Stomach (tissue), 19 donors: ENCODE data around the gene HHIPL1. TPM values are rescaled to one million over a fixed set of nuclear protein-coding genes. Genes with fewer than 3 reads are reported as not detected.

ENCODE experiments used
- DNase-seq, 2 donors: peaks; one replicate each; pipeline versions ENCODE4 v3.0.0 to v3.0.0-alpha.2; 2013 to 2019
- H3K27ac ChIP-seq, 5 donors: fragments of 200-600 bp in 4 of 5; sonication (generic) in 4 of 5; one replicate each; pipeline ENCODE4 v1.5.1; 2013 to 2019; ENCODE audit warnings: mild to moderate bottlenecking in 1 of 5, moderate library complexity in 1 of 5
- H3K27me3 ChIP-seq, 3 donors: fragments of 200-600 bp; sonication (generic); one replicate each; pipeline ENCODE4 v1.5.1; 2017 to 2019; ENCODE audit warnings: mixed run types in 1 of 3
- H3K36me3 ChIP-seq, 4 donors: fragments of 200-600 bp; sonication (generic); 1 replicate in 3 of 4; 2 replicates in 1 of 4; pipeline ENCODE4 v1.5.1; 2016 to 2019
- H3K4me1 ChIP-seq, 4 donors: fragments of 200-600 bp; sonication (generic); one replicate each; pipeline ENCODE4 v1.5.1; 2016 to 2019
- H3K4me3 ChIP-seq, 4 donors: fragments of 200-600 bp; sonication (generic) in 3 of 4; one replicate each; pipeline ENCODE4 v1.5.1; 2016 to 2019; ENCODE audit warnings: mild to moderate bottlenecking in 1 of 4
- H3K9me3 ChIP-seq, 4 donors: fragments of 200-600 bp; sonication (generic); one replicate each; pipeline ENCODE4 v1.5.1; 2016 to 2019
- CTCF ChIP-seq, 7 experiments: fragments of 450-650 bp in 4 of 7; fragments of 200-600 bp in 3 of 7; sonication (generic) in 3 of 7; IDR thresholded peaks; one replicate each; pipeline ENCODE4 v1.5.1; 2016 to 2019; ENCODE audit warnings: antibody characterized with exemption in 7 of 7, control low read depth in 2 of 7, mild to moderate bottlenecking in 1 of 7
- EP300 ChIP-seq: sonication (generic); formaldehyde crosslinking; IDR thresholded peaks from one replicate; pipeline ENCODE4 v1.6.1; 2017; ENCODE audit warnings: antibody characterized with exemption
- POLR2A ChIP-seq, 4 donors: fragments of 450-650 bp; IDR thresholded peaks; one replicate each; pipeline ENCODE4 v1.6.1; 2016; ENCODE audit warnings: antibody characterized with exemption in 4 of 4, control low read depth in 2 of 4, mild to moderate bottlenecking in 1 of 4, moderate library complexity in 1 of 4
- POLR2AphosphoS5 ChIP-seq, 3 donors: sonication (generic); formaldehyde crosslinking; IDR thresholded peaks; one replicate each; pipeline ENCODE4 v1.6.1; 2016; ENCODE audit warnings: antibody characterized with exemption in 3 of 3
- WGBS, 5 donors: extraction: QIAGEN DNeasy Blood & Tissue Kit in 3 of 5; methylation state at CpG; one replicate each; pipeline versions ENCODE4 v1.1.5 to v1.1.7; 2013 to 2018; 5-methylcytosine and 5-hydroxymethylcytosine counted together
- intact Hi-C: fragments of 100-400 bp; cut with DNase I; formaldehyde crosslinking; loops from one replicate; pipeline ENCODE4 v1.15.1; 2023; ENCODE audit warnings: low total_unique reads
- long read RNA-seq, 10 donors: transcript quantifications; one replicate each; lab custom pipeline, GENCODE V29; 2026
- polyA plus RNA-seq, 3 donors: library from polyadenylated mRNA; stranded (reverse); fragments of 200-250 nt; gene quantifications; one replicate each; pipeline ENCODE4 v1.2.3, GENCODE V29; 2013
- total RNA-seq, 5 donors: library from RNA; depleted of rRNA; stranded (reverse); fragments of >200 nt; gene quantifications; one replicate each; pipeline versions ENCODE4 v1.1.0 to v1.2.3, GENCODE V29; 2014 to 2016
- donor health status: healthy with polysubstance abuse.
- donor health status: Bipolar disorder and iron deficiency.
- donor health status: healthy.

The HHIPL1 gene
- total RNA-seq (1 to 10 TPM in 3 of 5 donors, under 1 TPM in 1, not detected in 1; 0.45 to 2.0 (median 1.2) TPM), polyA plus RNA-seq (under 1 TPM; 0.15 to 0.68 (median 0.20) TPM)
- long read RNA-seq, donor 1: 0 reads
- long read RNA-seq, donor 2: 0 reads
- long read RNA-seq, donor 3: 0 reads
- long read RNA-seq, donor 4: 0 reads
- long read RNA-seq, donor 5, partial matches to known transcripts: 0 of 1 reads
- long read RNA-seq, donor 5, other reads (novel, unspliced or antisense): 0 of 1 reads
- long read RNA-seq, donor 6, full-length matches to known transcripts: 1 of 1 reads
- long read RNA-seq, donor 6, partial matches to known transcripts: 0 of 1 reads
- long read RNA-seq, donor 6, other reads (novel, unspliced or antisense): 0 of 1 reads
- long read RNA-seq, donor 7: 0 reads
- long read RNA-seq, donor 8, partial matches to known transcripts: 0 of 1 reads
- long read RNA-seq, donor 8, other reads (novel, unspliced or antisense): 0 of 1 reads
- long read RNA-seq, donor 9: 0 reads
- long read RNA-seq, donor 10: 0 reads

GRCh38 chr14:99644723-99645544 lies at the start of gene HHIPL1:
HHIPL1 (plus strand) TSS chr14:99645129; CDS start chr14:99645208, 79 bp downstream.
- Histone ChIP-seq H3K9me3 (no peaks in the 10 kb centered on the region), H3K27me3 (peaks cover 0 to 29% (median 12%) of the 10 kb centered on the region in 3 donors), H3K4me3 (peak within 1 kb of the TSS; percentile 46 to 63 (median 52)), H3K27ac (peak within 1 kb of the TSS in 2 of 5 donors; percentile 27 to 56), H3K36me3 (no peaks in the 10 kb centered on the region), H3K4me1 (peaks cover 12 to 19% (median 17%) of the 10 kb centered on the region in 4 donors)
- 8 to 19% (median 10%) methylated on average over 44 to 91 of the region's 91 CpGs for WGBS, 5 donors
- TF ChIP-seq CTCF (IDR thresholded peaks at IDR 0.05): no peak
- no peak for TF ChIP-seq EP300
- no peak for TF ChIP-seq POLR2A (IDR thresholded peaks at IDR 0.05)
- TF ChIP-seq POLR2AphosphoS5 (IDR thresholded peaks at IDR 0.05): no peak
- DNase-seq: peak in 1 of 2 donors; percentile 79
- intact Hi-C loops: no loop called here

GRCh38 chr14:99595524-99595923 lies 49.4 kb upstream of the HHIPL1 start:
- H3K27ac ChIP-seq: peak overlapping the region; percentile 80 to 92 (median 85)
- H3K4me1 ChIP-seq: peaks cover 91 to 98% (median 95%) of the 10 kb centered on the region in 4 donors
- no peak for DNase-seq
- WGBS, 5 donors: 47 to 61% (median 54%) methylated on average over 6 to 7 of the region's 7 CpGs
- no peak overlapping the region for H3K4me3 ChIP-seq
- no peaks in the 10 kb centered on the region for H3K36me3 ChIP-seq
- no peaks in the 10 kb centered on the region for H3K27me3 ChIP-seq
- intact Hi-C loops: no loop called here
- no peaks in the 10 kb centered on the region for H3K9me3 ChIP-seq
- no peak for TF ChIP-seq CTCF (IDR thresholded peaks at IDR 0.05)

GRCh38 chr14:99596071-99596627 lies 48.8 kb upstream of the HHIPL1 start:
- Histone ChIP-seq H3K36me3 (no peaks in the 10 kb centered on the region), H3K4me1 (peaks cover 91 to 98% (median 95%) of the 10 kb centered on the region in 4 donors), H3K27me3 (no peaks in the 10 kb centered on the region), H3K27ac (peak overlapping the region; percentile 80 to 92 (median 85)), H3K9me3 (no peaks in the 10 kb centered on the region), H3K4me3 (no peak overlapping the region)
- intact Hi-C loops: no loop called here
- peak; percentile 75 to 81 for DNase-seq
- 30 to 50% (median 36%) methylated on average over 6 to 10 of the region's 10 CpGs for WGBS, 5 donors
- peak; percentile 5 to 84 (median 64) for TF ChIP-seq POLR2AphosphoS5 (IDR thresholded peaks at IDR 0.05)
- TF ChIP-seq POLR2A (IDR thresholded peaks at IDR 0.05): no peak
- no peak for TF ChIP-seq EP300

GRCh38 chr14:99596772-99597171 lies 48.2 kb upstream of the HHIPL1 start:
- TF ChIP-seq EP300: no peak
- no peak for TF ChIP-seq POLR2A (IDR thresholded peaks at IDR 0.05)
- TF ChIP-seq POLR2AphosphoS5 (IDR thresholded peaks at IDR 0.05): no peak
- TF ChIP-seq CTCF (IDR thresholded peaks at IDR 0.05): no peak
- Histone ChIP-seq H3K9me3 (no peaks in the 10 kb centered on the region), H3K4me1 (peaks cover 94 to 100% (median 96%) of the 10 kb centered on the region in 4 donors), H3K36me3 (no peaks in the 10 kb centered on the region), H3K27me3 (no peaks in the 10 kb centered on the region), H3K27ac (peak overlapping the region; percentile 80 to 92 (median 85)), H3K4me3 (no peak overlapping the region)
- WGBS, 5 donors: 62 to 85% (median 67%) methylated on average over 4 to 7 of the region's 7 CpGs
- intact Hi-C loops: no loop called here
- no peak for DNase-seq
